OCI-LY1 (cell line): ENCODE results near the gene FAM53B.

Experiments used
- H2AFZ ChIP-seq: fragments of 200-600 bp; sonication (generic), shearing (Covaris generic); 2 replicates; pipeline ENCODE4 v1.6.0; 2014; ENCODE audit warnings: antibody characterized with exemption, mild to moderate bottlenecking, low read length
- H3F3A ChIP-seq: fragments of 200-600 bp; sonication (generic), shearing (Covaris generic); 2 replicates; pipeline ENCODE4 v1.6.0; 2014; ENCODE audit warnings: mild to moderate bottlenecking, antibody characterized with exemption, low read length, moderate library complexity; ENCODE audit not compliant: insufficient read depth
- H3K27ac ChIP-seq: fragments of 200-600 bp; sonication (generic); 2 replicates; pipeline ENCODE4 v1.5.1; 2014; ENCODE audit warnings: low read length, mixed run types, mild to moderate bottlenecking, low read depth; ENCODE audit not compliant: poor library complexity, severe bottlenecking
- H3K27me3 ChIP-seq: fragments of 200-600 bp; sonication (generic); 2 replicates; pipeline ENCODE4 v1.6.0; 2014; ENCODE audit warnings: antibody characterized with exemption, mild to moderate bottlenecking, low read length, moderate library complexity; ENCODE audit not compliant: insufficient read depth
- H3K36me3 ChIP-seq: fragments of 200-600 bp; sonication (generic); 2 replicates; pipeline ENCODE4 v1.6.1; 2014; ENCODE audit warnings: mild to moderate bottlenecking, antibody characterized with exemption, low read length, moderate library complexity, mixed read lengths; ENCODE audit not compliant: insufficient read depth
- H3K4me1 ChIP-seq: fragments of 200-600 bp; sonication (generic); 2 replicates; pipeline ENCODE4 v1.5.1; 2014; ENCODE audit warnings: mild to moderate bottlenecking, low read length, moderate library complexity; ENCODE audit not compliant: insufficient read depth, severe bottlenecking
- H3K4me2 ChIP-seq: fragments of 200-600 bp; sonication (generic), shearing (Covaris generic); 2 replicates; pipeline ENCODE4 v1.6.1; 2014; ENCODE audit warnings: low read length
- H3K4me3 ChIP-seq: fragments of 200-600 bp; sonication (generic); 2 replicates; pipeline ENCODE4 v1.5.1; 2014; ENCODE audit warnings: low read length, low read depth, mild to moderate bottlenecking, mixed read lengths; ENCODE audit not compliant: poor library complexity, severe bottlenecking
- H3K79me2 ChIP-seq: fragments of 200-600 bp; shearing (Covaris generic); 2 replicates; pipeline ENCODE4 v1.6.1; 2016; ENCODE audit warnings: mixed run types, low read length, mixed read lengths; ENCODE audit not compliant: insufficient read depth
- H3K9ac ChIP-seq: fragments of 200-600 bp; sonication (generic), shearing (Covaris generic); 2 replicates; pipeline ENCODE4 v1.6.1; 2014; ENCODE audit warnings: mild to moderate bottlenecking, low read length, mixed read lengths
- H3K9me2 ChIP-seq: fragments of 200-600 bp; sonication (generic), shearing (Covaris generic); 2 replicates; pipeline ENCODE4 v1.6.1; 2014; ENCODE audit warnings: low read depth, mild to moderate bottlenecking, low read length, mixed read lengths
- H3K9me3 ChIP-seq: fragments of 200-600 bp; shearing (Covaris generic); 2 replicates; pipeline ENCODE4 v1.6.1; 2014; ENCODE audit warnings: low read length, mixed read lengths
- H4K20me1 ChIP-seq: fragments of 200-600 bp; sonication (generic), shearing (Covaris generic); 2 replicates; pipeline ENCODE4 v1.6.0; 2016; ENCODE audit warnings: mild to moderate bottlenecking, low read length; ENCODE audit not compliant: insufficient read depth
- EZH2 ChIP-seq: fragments of 200-600 bp; sonication (generic), shearing (Covaris generic); IDR thresholded peaks from 2 replicates; pipeline ENCODE4 v1.8.0; 2017; ENCODE audit warnings: borderline replicate concordance, mixed run types, mild to moderate bottlenecking, antibody characterized with exemption, low read length, moderate library complexity, mixed read lengths
- TF ChIP-seq, protein P1 (sequence below): fragments of 200-600 bp; sonication (generic), shearing (Covaris generic); IDR thresholded peaks from 2 replicates; pipeline ENCODE4 v1.5.1; 2017; ENCODE audit warnings: mild to moderate bottlenecking, antibody characterized with exemption, low read length, moderate library complexity, mixed read lengths

FAM53B gene

DNA sequence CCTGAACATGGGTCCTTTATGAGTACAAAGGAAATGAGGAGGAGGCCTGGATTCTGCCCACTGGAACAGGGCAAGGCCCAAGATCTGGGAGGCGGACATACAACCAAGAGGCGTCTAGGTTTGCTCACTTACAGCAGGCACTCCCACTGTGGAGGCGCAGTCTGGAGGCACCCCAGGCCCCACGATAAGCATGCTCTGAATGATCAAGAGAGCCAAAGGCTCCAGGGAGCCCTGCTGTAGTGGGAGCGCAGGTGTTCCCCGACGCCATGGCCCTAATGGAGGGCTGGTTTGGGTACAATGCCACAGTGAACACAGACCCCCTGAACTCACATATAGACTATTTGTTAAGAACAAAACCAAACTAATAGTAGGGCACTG is 88.1 kb downstream of the FAM53B start:
- Histone ChIP-seq H3K27ac (no peak overlapping the region), H3K36me3 (peaks cover 21% of the 10 kb centered on the region; the same call in 1 of the 2 replicates), H3F3A (no peaks in the 10 kb centered on the region), H4K20me1 (no peaks in the 10 kb centered on the region), H3K27me3 (no peaks in the 10 kb centered on the region), H3K9me3 (no peaks in the 10 kb centered on the region), H3K4me3 (no peak overlapping the region), H3K9ac (no peak overlapping the region), H3K9me2 (no peaks in the 10 kb centered on the region), H3K4me2 (no peak overlapping the region), H3K79me2 (no peaks in the 10 kb centered on the region), H2AFZ (no peak overlapping the region), H3K4me1 (peaks cover 28% of the 10 kb centered on the region)
- TF ChIP-seq, protein P1, sequence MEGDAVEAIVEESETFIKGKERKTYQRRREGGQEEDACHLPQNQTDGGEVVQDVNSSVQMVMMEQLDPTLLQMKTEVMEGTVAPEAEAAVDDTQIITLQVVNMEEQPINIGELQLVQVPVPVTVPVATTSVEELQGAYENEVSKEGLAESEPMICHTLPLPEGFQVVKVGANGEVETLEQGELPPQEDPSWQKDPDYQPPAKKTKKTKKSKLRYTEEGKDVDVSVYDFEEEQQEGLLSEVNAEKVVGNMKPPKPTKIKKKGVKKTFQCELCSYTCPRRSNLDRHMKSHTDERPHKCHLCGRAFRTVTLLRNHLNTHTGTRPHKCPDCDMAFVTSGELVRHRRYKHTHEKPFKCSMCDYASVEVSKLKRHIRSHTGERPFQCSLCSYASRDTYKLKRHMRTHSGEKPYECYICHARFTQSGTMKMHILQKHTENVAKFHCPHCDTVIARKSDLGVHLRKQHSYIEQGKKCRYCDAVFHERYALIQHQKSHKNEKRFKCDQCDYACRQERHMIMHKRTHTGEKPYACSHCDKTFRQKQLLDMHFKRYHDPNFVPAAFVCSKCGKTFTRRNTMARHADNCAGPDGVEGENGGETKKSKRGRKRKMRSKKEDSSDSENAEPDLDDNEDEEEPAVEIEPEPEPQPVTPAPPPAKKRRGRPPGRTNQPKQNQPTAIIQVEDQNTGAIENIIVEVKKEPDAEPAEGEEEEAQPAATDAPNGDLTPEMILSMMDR = no peak
- no peak for TF ChIP-seq EZH2

DNA sequence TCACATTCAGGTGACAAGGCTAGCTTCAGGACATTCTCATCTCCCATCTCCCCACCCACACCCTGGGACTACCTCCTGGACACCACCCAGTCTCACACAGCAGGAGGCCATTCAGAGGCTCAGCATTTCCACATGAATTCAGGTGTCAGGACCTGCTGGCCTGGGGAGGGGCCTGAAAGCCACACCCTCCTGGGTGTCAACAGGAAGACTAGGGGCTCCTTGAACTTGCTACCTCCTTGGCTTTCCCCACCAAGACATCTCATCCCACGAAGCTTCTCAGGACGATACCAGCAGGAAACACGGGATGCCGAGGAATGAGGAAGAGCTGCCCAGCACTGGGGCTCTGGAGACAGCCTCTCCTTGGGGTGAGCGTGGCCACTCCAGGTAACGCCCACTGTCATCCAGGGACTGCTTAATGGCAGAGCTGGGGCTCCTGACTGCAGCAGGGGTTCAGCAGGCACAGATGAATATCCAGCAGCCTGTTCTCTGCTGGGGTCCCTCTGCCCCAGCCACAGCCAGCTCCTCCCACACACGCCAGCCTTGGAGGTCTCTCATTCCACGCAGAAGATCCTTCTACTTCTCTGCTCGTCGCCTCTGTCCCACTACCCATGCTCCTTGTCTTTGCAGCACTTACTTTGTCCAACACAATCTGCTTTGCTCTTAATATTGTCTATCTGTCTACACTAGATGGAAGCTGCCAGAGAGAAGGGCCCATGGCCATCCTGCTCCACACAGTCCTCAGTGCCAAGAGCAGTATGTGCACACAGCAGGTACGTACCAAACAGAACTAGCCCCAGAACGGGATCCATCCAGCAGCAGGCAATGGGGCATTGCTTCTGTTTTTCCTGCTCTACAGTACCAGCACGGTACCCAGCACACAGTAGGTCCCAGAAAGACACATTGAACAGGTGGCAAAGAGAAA is 88.7 kb downstream of the FAM53B start:
- TF ChIP-seq, protein P1 = no peak
- no peak for TF ChIP-seq EZH2
- H3K4me3 ChIP-seq = no peak overlapping the region
- peaks cover 28% of the 10 kb centered on the region for H3K4me1 ChIP-seq
- no peaks in the 10 kb centered on the region for H3F3A ChIP-seq
- no peak overlapping the region for H3K4me2 ChIP-seq
- H4K20me1 ChIP-seq = no peaks in the 10 kb centered on the region
- peaks cover 24% of the 10 kb centered on the region; the same call in 1 of the 2 replicates for H3K36me3 ChIP-seq
- no peaks in the 10 kb centered on the region for H3K79me2 ChIP-seq
- no peak overlapping the region for H3K27ac ChIP-seq
- no peaks in the 10 kb centered on the region for H3K27me3 ChIP-seq
- H2AFZ ChIP-seq = no peak overlapping the region
- no peaks in the 10 kb centered on the region for H3K9me2 ChIP-seq
- H3K9me3 ChIP-seq = no peaks in the 10 kb centered on the region
- no peak overlapping the region for H3K9ac ChIP-seq

DNA sequence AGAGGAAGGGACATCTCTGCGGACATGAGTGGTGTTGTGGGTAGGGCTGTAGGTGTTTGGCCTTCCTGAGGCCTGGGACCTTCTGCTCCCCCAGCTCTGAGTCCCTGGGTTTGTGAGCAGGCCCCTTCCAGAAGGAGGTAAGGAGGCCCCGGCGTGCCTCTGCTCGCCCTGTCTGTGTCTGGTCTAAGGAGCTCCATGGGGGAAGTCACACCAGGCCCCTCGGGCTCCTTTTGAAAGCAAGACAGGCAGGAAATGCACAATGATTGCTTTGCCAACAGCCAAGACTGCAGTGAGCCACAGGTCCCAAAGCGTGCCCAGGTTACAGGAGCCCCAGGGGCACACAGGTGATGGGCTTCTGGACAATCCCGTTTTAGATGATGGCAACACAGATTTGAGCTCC is 89.5 kb downstream of the FAM53B start:
- Histone ChIP-seq H2AFZ (no peak overlapping the region), H3K9me2 (no peaks in the 10 kb centered on the region), H3K79me2 (no peaks in the 10 kb centered on the region), H3K9me3 (no peaks in the 10 kb centered on the region), H3K4me1 (peaks cover 29% of the 10 kb centered on the region), H3F3A (no peaks in the 10 kb centered on the region), H3K9ac (no peak overlapping the region), H3K27ac (no peak overlapping the region), H3K4me3 (no peak overlapping the region), H4K20me1 (no peaks in the 10 kb centered on the region), H3K36me3 (peaks cover 29% of the 10 kb centered on the region; the same call in 1 of the 2 replicates), H3K27me3 (no peaks in the 10 kb centered on the region), H3K4me2 (no peak overlapping the region)
- TF ChIP-seq, protein P1 = no peak
- no peak for TF ChIP-seq EZH2
